ENCODE results near the gene TMX3.

- TF ChIP-seq CTCF (IDR thresholded peaks at IDR 0.05) (no peak), EP300 (IDR thresholded peaks at IDR 0.05) (no peak), POLR2A (IDR thresholded peaks at IDR 0.05) (no peak), POLR2AphosphoS5 (IDR thresholded peaks at IDR 0.05) (no peak)
Observed at GRCh38 chr18:68723539-68723938, 8.6 kb upstream of the TMX3 start.

Measured in upper lobe of left lung (tissue), 4 donors.